ENCODE measurements around the gene MIF4GD.

DNA sequence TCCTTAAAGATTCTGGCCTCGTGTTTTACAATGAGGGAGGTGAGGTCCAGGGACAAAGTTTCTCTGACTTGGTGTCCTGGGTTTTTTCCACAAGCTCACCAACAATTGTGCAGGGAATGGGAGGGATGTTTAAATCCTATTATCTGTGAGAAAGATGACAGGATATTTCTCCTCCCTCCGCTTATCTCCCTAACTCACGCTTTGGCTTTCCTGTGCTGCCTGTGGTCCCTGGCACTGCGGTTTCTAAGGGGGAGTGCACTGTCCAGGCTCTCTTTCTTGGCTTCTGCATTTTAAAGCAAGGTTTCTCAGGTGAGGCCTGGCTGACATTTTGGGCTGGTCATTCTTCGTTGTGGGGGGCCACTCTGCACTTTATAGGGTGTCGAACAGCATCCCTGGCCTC lies 26.0 kb downstream of the MIF4GD start:
- TF ChIP-seq, protein P1, sequence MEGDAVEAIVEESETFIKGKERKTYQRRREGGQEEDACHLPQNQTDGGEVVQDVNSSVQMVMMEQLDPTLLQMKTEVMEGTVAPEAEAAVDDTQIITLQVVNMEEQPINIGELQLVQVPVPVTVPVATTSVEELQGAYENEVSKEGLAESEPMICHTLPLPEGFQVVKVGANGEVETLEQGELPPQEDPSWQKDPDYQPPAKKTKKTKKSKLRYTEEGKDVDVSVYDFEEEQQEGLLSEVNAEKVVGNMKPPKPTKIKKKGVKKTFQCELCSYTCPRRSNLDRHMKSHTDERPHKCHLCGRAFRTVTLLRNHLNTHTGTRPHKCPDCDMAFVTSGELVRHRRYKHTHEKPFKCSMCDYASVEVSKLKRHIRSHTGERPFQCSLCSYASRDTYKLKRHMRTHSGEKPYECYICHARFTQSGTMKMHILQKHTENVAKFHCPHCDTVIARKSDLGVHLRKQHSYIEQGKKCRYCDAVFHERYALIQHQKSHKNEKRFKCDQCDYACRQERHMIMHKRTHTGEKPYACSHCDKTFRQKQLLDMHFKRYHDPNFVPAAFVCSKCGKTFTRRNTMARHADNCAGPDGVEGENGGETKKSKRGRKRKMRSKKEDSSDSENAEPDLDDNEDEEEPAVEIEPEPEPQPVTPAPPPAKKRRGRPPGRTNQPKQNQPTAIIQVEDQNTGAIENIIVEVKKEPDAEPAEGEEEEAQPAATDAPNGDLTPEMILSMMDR (conservative IDR thresholded peaks at IDR 0.05; ENCODE audit: low read depth, low read length): no peak
- no peak for TF ChIP-seq EZH2 (IDR thresholded peaks at IDR 0.05; ENCODE audit: borderline replicate concordance, low read depth, low read length, poor library complexity, severe bottlenecking)
